ENCODE measurements around the gene NCAPH2.
A peak's percentile ranks its signal among the peaks of the same experiment; 100 is the strongest.

Gene NCAPH2

GRCh38 chr22:50490531-50491308 lies 17.3 kb upstream of the NCAPH2 start:
- no peak for DNase-seq

- DNase-seq, result no peak
These were observed 10.9 kb upstream of the NCAPH2 start for GRCh38 chr22:50497093-50497492.

DNA sequence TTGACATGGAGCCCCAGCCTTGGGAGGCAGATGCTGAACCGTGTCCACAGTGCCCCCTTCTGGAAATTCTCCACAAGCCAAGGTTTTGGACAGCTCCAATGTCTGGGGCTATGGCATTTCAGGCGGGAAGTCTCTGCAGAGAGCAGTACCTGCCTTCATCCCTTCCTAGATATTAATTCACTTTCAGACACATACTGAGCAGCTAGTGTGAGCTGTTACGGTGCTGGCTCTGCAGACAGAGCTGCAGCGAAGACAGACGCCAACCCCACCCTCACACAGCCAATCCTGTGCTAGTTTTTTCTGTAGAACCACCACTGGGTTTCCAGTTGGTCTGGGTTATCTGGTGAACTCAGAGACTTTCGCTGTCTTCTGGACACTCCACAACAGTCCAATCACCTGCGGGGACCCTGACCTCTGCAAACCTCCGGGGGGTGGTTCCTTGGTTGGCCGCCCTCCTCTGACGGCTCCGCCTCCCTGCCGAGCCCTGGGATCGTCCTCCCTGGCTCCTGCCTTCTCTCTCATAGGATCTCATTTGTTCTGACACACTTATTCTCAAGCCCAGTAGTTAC lies 9.6 kb upstream of the NCAPH2 start:
- peak; percentile 68 for DNase-seq

- no peak for DNase-seq
These were observed 7.6 kb upstream of the NCAPH2 start for GRCh38 chr22:50500452-50500851.

DNA sequence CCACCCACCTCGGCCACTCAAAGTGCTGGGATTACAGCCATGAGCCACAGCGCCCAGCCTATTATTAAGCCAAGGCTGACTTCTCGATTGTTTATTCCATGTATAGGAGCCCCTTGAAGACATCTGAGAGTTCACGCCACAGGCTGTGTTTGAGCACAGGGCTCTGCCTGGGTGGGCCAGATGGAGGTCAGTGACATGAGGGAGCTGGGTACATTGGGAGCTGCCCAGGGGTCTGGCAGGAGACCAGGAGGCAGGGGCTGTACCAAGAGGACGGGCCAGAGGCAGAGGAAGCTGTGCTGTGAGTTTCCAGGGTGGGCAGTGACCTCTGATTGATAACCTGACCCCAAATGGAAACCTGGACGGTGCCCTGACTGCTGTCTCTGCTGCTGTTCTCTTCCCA lies 5.9 kb upstream of the NCAPH2 start:
- no peak for DNase-seq

DNA sequence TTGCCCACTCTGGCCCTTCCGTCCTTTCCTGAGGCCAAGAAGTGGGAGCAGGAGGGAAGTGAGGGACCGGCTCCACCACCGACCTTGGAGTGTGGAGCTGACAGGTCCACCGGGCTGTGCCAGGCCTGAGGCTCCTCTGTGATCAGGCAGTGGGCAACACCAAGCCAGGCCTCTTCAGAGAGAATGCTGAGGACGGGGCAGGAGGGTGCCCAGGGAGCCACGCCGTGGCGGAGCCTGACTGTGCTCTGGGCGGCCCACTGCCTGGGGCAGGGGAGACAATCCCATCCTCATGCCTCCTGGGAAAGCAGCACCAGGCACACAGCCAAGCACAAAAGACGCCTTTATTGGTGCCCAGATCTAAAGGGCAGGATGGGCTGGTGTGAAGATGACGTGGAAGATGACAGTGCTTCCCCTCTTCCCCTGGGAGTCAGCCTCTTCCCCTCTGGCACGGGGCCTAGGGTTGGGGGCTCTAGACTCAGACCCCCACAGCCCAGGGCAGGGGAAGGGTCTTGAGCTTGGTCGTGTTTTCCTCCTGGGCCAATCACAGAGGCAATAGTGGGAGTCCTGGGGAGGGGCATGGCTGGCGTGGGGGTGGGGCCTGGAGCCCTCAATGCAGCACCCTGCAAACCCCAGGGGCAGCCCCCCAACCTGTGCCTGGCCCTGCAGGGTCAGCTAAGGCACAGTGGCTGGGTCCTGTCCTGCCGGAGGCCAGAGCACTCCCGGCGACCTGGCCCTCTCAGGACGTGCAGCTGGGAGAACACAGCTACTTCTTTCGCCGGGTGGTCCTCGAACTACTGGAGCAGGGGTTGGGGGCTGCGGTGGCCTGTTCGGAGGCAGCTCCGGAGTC lies 5.2 kb upstream of the NCAPH2 start:
- no peak for DNase-seq

DNA sequence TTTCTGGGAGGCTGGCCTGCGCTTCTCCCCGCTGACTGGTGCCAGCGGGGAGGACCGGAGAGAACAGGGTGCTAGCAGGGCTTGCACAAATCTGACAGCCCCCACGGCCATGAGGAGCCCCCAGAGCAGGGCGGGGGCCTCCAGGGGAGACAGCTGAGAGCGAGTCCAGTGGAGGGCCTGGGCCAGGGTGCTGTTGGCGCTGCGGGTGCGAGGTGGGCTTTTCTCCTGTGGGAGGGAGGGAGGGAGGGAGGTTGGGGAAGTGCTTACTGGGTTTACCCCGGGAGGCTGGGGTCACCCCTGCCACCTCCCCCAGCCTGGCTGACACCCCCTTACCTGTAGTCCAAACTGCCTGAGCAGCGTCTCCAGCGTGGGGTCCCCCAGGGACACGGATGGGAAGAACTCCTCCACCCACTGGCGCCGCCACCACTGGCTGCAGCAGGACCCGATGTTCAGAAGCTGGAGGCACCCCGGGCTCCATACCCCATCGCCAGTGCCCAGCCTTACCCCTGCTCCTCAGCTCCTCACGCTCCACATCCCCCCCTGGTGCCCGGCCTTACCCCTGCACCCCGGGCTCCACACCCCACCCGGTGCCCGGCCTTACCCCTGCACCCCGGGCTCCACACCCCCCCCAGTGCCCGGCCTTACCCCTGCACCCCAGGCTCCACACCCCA lies 4.4 kb upstream of the NCAPH2 start:
- no peak for DNase-seq

DNA sequence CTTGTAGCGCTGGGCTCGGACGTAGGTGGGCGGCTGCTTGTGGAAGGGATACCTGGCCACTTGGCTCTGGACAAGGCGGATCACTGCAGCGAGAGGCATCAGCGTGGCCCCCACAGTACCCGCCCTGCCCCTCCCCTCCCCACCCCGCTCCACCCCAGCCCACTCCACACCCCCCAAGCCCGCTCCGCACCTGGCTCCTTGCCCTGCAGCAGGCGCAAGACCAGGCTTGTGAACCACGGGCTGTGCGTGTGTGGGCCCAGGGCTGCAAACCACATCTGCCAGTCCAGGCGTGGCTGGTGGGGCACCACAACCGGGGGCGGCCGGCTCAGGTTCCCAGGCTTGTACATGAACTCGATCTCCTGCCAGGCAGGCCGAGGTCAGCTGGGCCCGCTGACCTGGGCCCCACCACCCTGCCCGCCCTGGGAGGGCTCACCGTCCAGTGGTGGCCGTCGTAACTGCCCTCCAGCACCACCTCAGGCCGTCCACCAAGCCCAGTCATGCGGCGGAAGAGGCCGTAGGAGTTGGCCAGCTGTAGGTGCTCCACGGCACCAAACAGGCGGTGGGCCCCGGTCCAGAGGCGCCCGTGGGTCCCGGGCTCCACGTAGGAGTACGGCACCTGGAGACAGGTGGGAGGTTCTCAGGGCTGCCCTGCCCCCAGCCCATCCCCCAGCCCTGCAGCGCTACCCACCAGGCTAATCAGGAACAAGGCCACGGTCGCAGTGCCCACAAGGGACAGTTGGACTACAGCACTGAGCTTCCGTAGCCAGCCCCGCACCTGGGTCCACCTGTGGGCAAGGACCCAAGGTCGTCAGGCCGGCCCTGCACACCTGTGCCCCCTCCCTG lies 3.4 kb upstream of the NCAPH2 start:
- no peak for DNase-seq

DNA sequence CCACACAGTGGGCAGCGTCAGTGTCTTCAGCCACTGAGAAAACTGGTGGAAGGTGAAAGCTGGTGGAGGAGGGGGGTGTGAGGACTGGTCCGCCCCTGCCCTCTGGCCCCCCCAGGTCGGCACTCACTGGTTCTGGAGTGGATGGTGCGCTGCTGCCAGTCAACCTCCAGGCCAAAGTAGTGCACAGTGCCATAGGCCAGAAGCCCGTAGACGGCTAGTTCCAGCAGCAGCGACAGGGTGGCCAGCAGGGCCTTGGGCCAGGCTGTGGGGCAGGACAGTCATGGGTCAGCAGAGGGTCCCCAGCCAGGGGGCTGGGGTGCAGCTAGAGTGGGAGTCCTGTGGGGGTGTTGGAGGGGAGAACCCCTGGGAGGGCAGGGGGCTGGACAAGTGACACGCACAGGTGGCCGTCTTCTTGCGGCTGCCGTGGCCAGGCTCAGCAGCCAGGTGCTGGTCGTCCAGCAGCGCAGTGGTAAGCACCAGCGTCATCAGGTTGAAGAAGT lies 2.7 kb upstream of the NCAPH2 start:
- no peak for DNase-seq

DNA sequence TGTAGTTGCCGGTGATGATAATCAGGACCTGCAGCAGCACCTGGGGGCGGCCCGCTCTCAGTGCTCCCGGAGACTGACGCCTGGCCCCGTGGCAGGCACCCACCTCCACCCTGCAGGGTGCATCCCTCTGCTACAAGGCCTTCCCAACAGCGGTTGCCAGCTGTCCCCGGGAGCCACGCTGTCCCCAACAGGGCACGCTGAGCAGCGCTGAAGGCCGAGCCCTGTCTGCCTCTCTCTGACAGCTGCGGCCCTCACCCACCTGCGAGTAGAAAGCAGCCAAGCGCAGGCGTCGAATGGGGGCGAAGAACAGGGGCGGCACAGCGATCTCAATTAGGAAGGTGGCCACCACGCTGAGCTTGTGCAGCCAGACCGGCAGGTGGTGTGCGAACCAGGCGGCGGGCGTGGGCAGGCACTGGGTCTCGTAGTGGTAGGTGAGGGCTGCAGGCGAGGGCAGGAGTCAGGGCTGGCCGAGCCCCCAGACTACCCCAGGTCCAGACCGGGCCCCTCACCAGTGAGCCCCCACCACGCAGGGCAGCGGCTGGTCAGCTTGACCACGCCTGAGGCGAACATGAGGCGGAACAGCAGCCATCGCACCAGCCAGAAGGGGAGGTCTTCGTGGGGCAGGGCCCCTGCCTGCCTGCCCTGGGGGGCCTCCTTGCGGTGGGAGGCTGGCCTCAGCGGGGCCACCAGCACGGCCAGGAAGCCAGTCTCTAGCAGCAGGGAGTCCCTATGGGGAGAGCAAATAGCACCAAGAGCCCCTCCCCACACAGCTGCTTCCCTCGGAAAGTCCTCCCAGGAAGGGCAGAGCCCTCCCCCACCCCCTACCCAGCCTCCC lies 2.0 kb upstream of the NCAPH2 start:
- no peak for DNase-seq

DNA sequence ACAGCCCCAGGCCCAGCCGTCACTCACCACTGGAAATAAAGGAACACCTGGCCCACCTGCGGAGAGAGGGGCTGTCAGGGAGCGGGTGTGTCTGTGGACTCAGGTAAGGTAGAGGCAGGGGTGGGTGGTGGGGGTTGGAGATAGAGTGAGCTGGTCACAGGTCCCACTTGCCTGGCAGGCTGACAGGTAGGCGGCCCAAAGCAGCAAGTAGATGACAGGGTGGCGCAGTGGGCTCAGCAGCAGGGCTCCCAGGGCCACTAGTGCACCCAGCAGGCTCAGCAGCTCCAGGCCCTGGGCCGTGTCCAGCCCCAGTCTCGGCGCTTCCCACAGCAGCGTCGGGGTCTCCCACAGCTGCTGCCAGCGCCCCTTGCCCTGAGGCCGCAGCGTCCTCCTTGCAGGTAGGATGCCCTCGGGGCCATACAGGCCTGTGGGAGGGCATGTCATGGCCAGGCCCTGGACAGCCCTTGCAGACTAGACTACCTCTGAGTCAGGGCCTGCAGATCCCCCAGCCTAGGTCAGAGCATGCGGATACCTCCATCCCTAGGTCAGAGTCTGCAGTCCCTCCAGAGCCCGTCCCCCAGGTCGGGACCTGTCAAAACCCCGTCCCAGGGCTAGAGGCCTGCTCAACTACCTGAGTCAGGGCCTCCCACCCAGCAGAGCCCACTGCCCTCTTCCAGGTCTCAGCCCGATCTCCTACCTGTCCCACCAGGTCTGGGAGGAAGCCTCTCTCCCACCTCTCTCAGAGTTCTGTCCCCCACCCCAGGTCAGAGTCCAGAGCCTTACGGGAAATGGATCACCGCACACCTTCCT lies 1.2 kb upstream of the NCAPH2 start:
- no peak for DNase-seq

GRCh38 chr22:50507421-50507990 lies 518 bp upstream of the NCAPH2 start, which contains the start of gene LMF2:
Gene LMF2, minus strand, starts transcription at chr22:50507702. Its CDS starts 27 bp downstream, at chr22:50507675.
- DNase-seq, result peak; percentile 92

GRCh38 chr22:50508897-50509296 lies 873 bp downstream of the NCAPH2 start:
- DNase-seq, result no peak

DNA sequence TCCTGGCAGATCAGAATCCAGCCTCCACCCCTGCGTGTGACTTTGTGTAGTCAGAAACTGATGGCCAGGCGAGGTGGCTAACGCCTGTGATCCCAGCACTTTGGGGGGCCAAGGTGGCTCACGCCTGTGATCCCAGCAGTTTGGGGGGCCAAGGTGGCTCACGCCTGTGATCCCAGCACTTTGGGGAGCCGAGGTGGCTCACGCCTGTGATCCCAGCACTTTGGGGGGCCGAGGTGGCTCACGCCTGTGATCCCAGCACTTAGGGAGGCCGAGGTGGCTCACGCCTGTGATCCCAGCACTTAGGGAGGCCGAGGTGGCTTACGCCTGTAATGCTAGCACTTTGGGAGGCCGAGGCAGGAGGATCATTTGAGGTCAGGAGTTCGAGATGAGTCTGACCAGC lies 5.2 kb downstream of the NCAPH2 start:
- no peak for DNase-seq

GRCh38 chr22:50516068-50516467 lies 8.0 kb downstream of the NCAPH2 start:
- DNase-seq, result no peak

DNA sequence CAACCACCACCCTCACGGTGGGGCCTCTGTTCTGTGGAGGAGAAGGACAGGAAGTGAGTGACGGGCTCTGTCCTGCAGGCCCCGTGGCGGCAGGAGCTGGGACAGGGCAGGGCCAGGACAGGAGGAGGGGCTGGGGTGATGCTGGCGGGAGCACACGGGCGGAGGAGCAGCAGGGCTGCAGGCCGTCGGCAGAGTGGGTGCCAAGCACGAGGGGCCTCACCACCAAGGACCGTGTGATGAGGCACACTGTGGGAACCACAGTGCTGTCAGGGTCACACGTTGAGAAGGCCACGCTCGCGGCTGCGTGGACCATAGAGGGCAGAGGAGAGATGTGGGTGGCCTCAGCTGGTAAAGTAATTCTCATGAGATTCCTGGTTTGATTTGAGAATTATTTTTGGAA lies 8.9 kb downstream of the NCAPH2 start:
- DNase-seq, result no peak

GRCh38 chr22:50517495-50518260 lies 9.7 kb downstream of the NCAPH2 start:
- DNase-seq, result no peak

GRCh38 chr22:50518606-50519005 lies 10.6 kb downstream of the NCAPH2 start:
- DNase-seq, result no peak

- no peak for DNase-seq
These were observed 11.1 kb downstream of the NCAPH2 start for GRCh38 chr22:50519151-50519550.
